Muscle layer of duodenum (tissue), 2 donors: ENCODE results near the gene HEG1.
A peak's percentile ranks its signal among the peaks of the same experiment; 100 is the strongest.

Experiments
- H3K27ac ChIP-seq: one replicate; pipeline ENCODE4 v1.7.0; 2013; ENCODE audit warnings: mild to moderate bottlenecking, low read length
- H3K27me3 ChIP-seq: one replicate; pipeline ENCODE4 v1.7.0; 2013; ENCODE audit warnings: low read depth, mild to moderate bottlenecking, control low read depth, low read length
- H3K36me3 ChIP-seq, 2 donors: one replicate each; pipeline ENCODE4 v1.7.0; 2013; ENCODE audit warnings: low read length in 2 of 2, control low read depth in 1 of 2, mild to moderate bottlenecking in 1 of 2; ENCODE audit not compliant: insufficient read depth in 2 of 2, control insufficient read depth in 1 of 2
- H3K4me1 ChIP-seq, 2 donors: one replicate each; pipeline ENCODE4 v1.7.0; 2013; ENCODE audit warnings: low read length in 2 of 2, mild to moderate bottlenecking in 2 of 2, control low read depth in 1 of 2, moderate library complexity in 1 of 2; ENCODE audit not compliant: insufficient read depth in 2 of 2, control insufficient read depth in 1 of 2
- H3K4me3 ChIP-seq, 2 donors: one replicate each; pipeline ENCODE4 v1.7.0; 2013; ENCODE audit warnings: low read length in 2 of 2, low read depth in 1 of 2, mild to moderate bottlenecking in 1 of 2
- H3K9me3 ChIP-seq, 2 donors: one replicate each; pipeline ENCODE4 v1.7.0; 2013; ENCODE audit warnings: low read length in 2 of 2, control low read depth in 1 of 2, mild to moderate bottlenecking in 1 of 2; ENCODE audit not compliant: control insufficient read depth in 1 of 2
- donor health status: healthy.

The HEG1 gene

DNA sequence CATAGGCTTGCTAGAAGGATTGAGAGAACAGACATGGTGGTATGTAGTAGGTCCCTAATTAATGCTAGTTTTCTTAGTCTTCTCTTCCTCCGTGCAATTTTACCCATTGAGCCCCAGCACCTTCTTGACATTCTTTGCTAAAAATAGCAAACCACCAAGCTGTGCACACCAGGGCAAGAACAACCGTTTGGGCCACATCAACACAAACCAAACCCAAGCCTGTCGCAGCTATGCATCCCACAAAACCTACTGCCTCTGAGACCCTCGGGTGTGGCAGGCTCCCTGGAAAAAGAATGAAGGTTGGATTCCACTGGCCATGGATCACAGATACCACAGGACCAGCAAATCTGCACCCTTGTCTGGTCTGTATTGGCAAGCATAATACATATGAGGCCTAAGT is 27.1 kb downstream of the HEG1 start:
- Histone ChIP-seq H3K27me3 (no peaks in the 10 kb centered on the region), H3K27ac (no peak overlapping the region), H3K4me3 (no peak overlapping the region), H3K4me1 (peaks cover 0 to 33% of the 10 kb centered on the region in 2 donors), H3K9me3 (no peaks in the 10 kb centered on the region), H3K36me3 (peaks cover 28 to 36% of the 10 kb centered on the region in 2 donors)

DNA sequence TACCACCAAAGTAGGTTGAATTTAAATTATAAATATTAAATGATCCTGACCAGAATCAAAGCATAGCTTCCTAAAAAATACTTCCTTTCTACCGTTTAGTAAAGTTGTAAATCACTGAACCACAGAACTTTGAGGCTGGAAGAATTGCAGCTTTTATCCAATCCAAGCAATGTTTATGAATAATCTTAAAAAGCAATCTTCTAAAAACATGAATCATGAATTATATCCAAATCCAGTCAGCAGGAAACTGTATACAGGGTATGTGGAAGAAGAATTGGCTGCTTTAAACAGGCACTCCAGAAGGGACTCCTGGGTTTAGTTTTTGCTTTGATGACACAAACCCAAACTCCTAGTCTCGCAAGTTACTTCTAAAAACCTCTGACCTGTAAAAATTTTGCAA is 30.2 kb downstream of the HEG1 start:
- Histone ChIP-seq H3K4me3 (no peak overlapping the region), H3K27ac (no peak overlapping the region), H3K36me3 (peaks cover 28 to 39% of the 10 kb centered on the region in 2 donors), H3K9me3 (no peaks in the 10 kb centered on the region), H3K27me3 (no peaks in the 10 kb centered on the region), H3K4me1 (peaks cover 0 to 40% of the 10 kb centered on the region in 2 donors)

GRCh38 chr3:125024817-125025216 is 31.0 kb downstream of the HEG1 start:
- Histone ChIP-seq H3K4me3 (no peak overlapping the region), H3K27me3 (no peaks in the 10 kb centered on the region), H3K36me3 (peaks cover 28 to 46% of the 10 kb centered on the region in 2 donors), H3K27ac (peak overlapping the region; percentile 32), H3K9me3 (no peaks in the 10 kb centered on the region), H3K4me1 (peaks cover 0 to 36% of the 10 kb centered on the region in 2 donors)

DNA sequence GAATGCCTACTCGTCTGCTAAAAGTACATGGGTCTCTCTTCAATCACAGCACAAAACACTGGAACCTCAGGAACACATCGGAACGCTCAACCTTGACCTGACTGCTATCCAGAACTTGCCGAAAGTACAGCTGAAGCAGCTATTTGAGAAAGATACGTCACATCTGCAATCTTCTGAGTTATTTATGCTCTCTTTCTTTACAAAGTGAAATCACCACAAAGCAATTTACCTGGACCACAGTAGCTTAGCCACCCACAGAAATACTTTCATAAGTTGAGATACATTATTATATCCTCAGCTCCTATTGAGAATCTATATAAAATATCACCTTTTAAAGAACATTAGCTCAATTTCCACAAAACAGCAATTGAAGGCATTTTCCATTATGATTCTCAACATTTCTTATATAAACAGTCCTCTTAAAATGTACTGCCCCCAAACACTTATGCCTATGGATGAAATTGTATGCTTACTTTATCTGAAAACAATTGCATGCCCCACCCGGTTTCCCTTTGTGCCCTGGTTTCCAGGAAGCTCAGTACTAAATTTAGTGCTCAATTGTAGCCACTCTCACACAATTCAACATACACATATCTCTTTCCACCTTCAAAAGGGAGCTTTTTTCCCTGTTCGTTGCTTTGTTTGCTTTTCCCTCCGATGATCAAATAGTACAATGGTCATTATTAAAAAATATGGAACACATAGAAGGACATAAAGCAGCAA is 31.8 kb downstream of the HEG1 start:
- H3K9me3 ChIP-seq, result no peaks in the 10 kb centered on the region
- H3K4me1 ChIP-seq, result peaks cover 0 to 36% of the 10 kb centered on the region in 2 donors
- no peaks in the 10 kb centered on the region for H3K27me3 ChIP-seq
- H3K4me3 ChIP-seq, result no peak overlapping the region
- H3K36me3 ChIP-seq, result peaks cover 29 to 49% of the 10 kb centered on the region in 2 donors
- no peak overlapping the region for H3K27ac ChIP-seq

GRCh38 chr3:125022206-125022605 is 33.6 kb downstream of the HEG1 start:
- Histone ChIP-seq H3K4me3 (no peak overlapping the region), H3K27ac (no peak overlapping the region), H3K27me3 (no peaks in the 10 kb centered on the region), H3K36me3 (peaks cover 17 to 43% of the 10 kb centered on the region in 2 donors), H3K9me3 (no peaks in the 10 kb centered on the region), H3K4me1 (peaks cover 0 to 31% of the 10 kb centered on the region in 2 donors)

DNA sequence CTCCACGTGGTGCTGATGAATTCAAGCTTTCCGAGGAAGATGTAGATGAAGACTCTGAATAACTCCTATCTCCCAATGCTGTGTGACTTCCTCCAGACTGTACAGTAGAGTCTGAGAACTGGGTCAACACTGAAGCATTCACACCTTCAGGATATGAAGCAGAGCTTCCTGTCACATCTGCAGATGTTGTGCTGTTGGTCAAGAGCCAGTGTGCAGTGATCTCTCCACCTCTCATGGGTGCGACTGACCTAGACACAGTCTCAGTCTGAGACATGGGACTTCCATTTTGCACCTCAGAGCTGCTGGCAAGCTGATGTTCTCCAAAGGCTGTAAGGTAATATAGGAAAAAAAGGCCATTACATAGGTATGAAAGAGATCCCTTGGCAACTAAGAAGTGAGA is 36.5 kb downstream of the HEG1 start:
- Histone ChIP-seq H3K36me3 (peaks cover 15 to 40% of the 10 kb centered on the region in 2 donors), H3K4me1 (peaks cover 0 to 10% of the 10 kb centered on the region in 2 donors), H3K4me3 (no peak overlapping the region), H3K27me3 (no peaks in the 10 kb centered on the region), H3K27ac (no peak overlapping the region), H3K9me3 (no peaks in the 10 kb centered on the region)

DNA sequence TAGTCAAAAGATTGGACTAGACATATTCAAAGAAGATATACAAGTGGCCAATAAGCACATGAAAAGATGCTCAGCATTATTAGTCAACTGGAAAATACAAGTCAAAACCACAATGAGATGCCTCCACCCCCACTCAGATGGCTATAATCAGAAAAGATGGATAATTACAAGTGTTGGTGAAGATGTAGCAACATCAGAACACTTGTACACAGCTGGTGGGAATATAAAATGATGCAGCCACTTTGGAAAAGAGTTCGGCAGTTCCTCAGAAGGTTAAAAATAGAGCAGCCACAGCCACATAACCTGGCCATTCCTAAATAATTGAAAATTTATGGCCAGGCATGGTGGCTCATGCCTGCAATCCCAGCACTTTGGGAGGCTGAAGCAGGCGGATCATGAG is 38.4 kb downstream of the HEG1 start:
- Histone ChIP-seq H3K36me3 (peaks cover 33 to 58% of the 10 kb centered on the region in 2 donors), H3K27ac (no peak overlapping the region), H3K27me3 (no peaks in the 10 kb centered on the region), H3K4me1 (peaks cover 0 to 7% of the 10 kb centered on the region in 2 donors), H3K9me3 (no peaks in the 10 kb centered on the region), H3K4me3 (no peak overlapping the region)

DNA sequence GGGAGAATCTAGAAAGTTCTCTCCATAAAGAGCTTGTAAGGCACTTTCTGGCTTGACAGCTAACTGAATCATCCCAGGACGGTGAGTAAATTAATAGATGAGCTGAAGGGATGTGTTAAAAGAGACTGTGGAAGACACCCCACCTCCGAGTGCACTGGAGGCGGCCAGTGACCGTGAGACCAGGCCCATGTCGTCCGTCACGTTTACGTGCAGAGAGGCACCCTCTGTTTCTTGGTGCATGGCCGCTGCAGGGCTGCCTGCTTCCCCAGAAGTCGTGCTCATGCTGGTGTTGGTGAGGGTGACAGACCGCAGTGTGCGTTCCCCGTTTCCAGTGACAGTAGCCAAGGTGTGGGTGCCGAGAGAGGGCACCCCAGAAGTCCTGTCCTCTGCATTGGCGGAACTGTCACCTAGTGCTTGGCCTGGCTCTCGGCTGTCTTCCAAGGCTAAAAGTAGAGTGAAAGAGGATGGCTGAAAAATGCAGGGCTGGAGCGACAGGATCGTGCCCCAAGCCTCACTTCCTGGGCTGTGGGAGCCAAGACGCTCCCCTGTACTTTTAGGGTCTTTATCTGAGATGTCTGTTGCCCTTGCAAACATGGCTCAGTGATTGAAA is 41.1 kb downstream of the HEG1 start:
- H3K4me1 ChIP-seq, result peaks cover 0 to 4% of the 10 kb centered on the region in 2 donors
- H3K27ac ChIP-seq, result no peak overlapping the region
- no peak overlapping the region for H3K4me3 ChIP-seq
- no peaks in the 10 kb centered on the region for H3K27me3 ChIP-seq
- H3K36me3 ChIP-seq, result peaks cover 45 to 69% of the 10 kb centered on the region in 2 donors
- no peaks in the 10 kb centered on the region for H3K9me3 ChIP-seq

- Histone ChIP-seq H3K4me3 (no peak overlapping the region), H3K36me3 (peaks cover 46 to 65% of the 10 kb centered on the region in 2 donors), H3K9me3 (no peaks in the 10 kb centered on the region), H3K27ac (no peak overlapping the region), H3K4me1 (peaks cover 0 to 4% of the 10 kb centered on the region in 2 donors), H3K27me3 (no peaks in the 10 kb centered on the region)
Observed at GRCh38 chr3:125013095-125013494, 42.7 kb downstream of the HEG1 start.

GRCh38 chr3:125011941-125012340 is 43.9 kb downstream of the HEG1 start:
- Histone ChIP-seq H3K36me3 (peaks cover 46 to 71% of the 10 kb centered on the region in 2 donors), H3K27me3 (no peaks in the 10 kb centered on the region), H3K4me3 (no peak overlapping the region), H3K4me1 (peaks cover 0 to 4% of the 10 kb centered on the region in 2 donors), H3K27ac (no peak overlapping the region), H3K9me3 (no peaks in the 10 kb centered on the region)

- Histone ChIP-seq H3K4me1 (peaks cover 0 to 10% of the 10 kb centered on the region in 2 donors), H3K36me3 (peaks cover 50 to 83% of the 10 kb centered on the region in 2 donors), H3K27me3 (no peaks in the 10 kb centered on the region), H3K9me3 (no peaks in the 10 kb centered on the region), H3K27ac (no peak overlapping the region), H3K4me3 (no peak overlapping the region)
Observed at GRCh38 chr3:125010393-125010792, 45.4 kb downstream of the HEG1 start.
